ENCODE results near the gene EMX2. TPM values are rescaled to one million over a fixed set of nuclear protein-coding genes. Genes with fewer than 3 reads are reported as not detected.

The EMX2 gene
- total and polyA plus RNA-seq, 4 donors: 0.37 TPM; not detected in 3

GRCh38 chr10:117514971-117515370 is 27.6 kb upstream of the EMX2 start:
- H3K4me3 ChIP-seq: no peak overlapping the region
- H3K9ac ChIP-seq (ENCODE audit: insufficient read depth in 1 of 2, low read length in 2 of 2): no peak overlapping the region
- TF ChIP-seq, protein P1, sequence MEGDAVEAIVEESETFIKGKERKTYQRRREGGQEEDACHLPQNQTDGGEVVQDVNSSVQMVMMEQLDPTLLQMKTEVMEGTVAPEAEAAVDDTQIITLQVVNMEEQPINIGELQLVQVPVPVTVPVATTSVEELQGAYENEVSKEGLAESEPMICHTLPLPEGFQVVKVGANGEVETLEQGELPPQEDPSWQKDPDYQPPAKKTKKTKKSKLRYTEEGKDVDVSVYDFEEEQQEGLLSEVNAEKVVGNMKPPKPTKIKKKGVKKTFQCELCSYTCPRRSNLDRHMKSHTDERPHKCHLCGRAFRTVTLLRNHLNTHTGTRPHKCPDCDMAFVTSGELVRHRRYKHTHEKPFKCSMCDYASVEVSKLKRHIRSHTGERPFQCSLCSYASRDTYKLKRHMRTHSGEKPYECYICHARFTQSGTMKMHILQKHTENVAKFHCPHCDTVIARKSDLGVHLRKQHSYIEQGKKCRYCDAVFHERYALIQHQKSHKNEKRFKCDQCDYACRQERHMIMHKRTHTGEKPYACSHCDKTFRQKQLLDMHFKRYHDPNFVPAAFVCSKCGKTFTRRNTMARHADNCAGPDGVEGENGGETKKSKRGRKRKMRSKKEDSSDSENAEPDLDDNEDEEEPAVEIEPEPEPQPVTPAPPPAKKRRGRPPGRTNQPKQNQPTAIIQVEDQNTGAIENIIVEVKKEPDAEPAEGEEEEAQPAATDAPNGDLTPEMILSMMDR (IDR thresholded peaks at IDR 0.05; ENCODE audit: control extremely low read depth, extremely low read depth): no peak
- 58 to 66% methylated on average over 5 of the region's 5 CpGs for WGBS, 2 donors
- H3K4me1 ChIP-seq (ENCODE audit: control insufficient read depth in 5 of 5, insufficient read depth in 5 of 5, low read length in 5 of 5): no peaks in the 10 kb centered on the region
- DNase-seq (no peak), ATAC-seq (ENCODE audit: insufficient read depth, low FRiP score) (no peak)
- peaks cover 0 to 13% (median 8%) of the 10 kb centered on the region in 3 donors for H3K27me3 ChIP-seq (ENCODE audit: control insufficient read depth in 3 of 3, insufficient read depth in 3 of 3, low read length in 2 of 3)
- H3K36me3 ChIP-seq (ENCODE audit: control insufficient read depth in 4 of 4, insufficient read depth in 4 of 4, low read length in 4 of 4): no peaks in the 10 kb centered on the region
- peaks cover 0 to 2% (median 0%) of the 10 kb centered on the region in 4 donors for H3K9me3 ChIP-seq (ENCODE audit: control insufficient read depth in 4 of 4, insufficient read depth in 3 of 4, low read length in 3 of 4)
- H3K27ac ChIP-seq (ENCODE audit: low read depth in 1 of 2, low read length in 1 of 2): no peak overlapping the region

DNA sequence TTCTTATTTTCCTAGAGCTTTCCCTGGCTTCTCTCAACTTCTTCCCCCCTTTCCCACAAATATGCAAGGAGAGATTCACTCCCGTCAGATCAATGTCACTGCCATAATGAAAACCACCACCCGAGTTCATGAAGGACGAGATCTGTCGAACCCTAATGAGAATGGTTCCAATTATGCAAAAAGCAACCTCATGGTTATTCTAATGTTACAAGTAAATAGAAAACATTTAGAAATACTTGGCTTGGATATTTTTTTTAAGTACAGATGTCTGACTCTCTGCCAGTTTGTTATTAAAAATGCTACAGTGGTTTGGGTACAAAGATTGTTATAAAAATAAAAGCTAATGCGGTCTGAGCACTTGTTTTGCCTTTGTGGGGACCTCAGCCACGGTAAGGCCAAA is 25.9 kb upstream of the EMX2 start:
- H3K27me3 ChIP-seq (ENCODE audit: control insufficient read depth in 3 of 3, insufficient read depth in 3 of 3, low read length in 2 of 3): peaks cover 0 to 18% (median 18%) of the 10 kb centered on the region in 3 donors
- ATAC-seq (ENCODE audit: insufficient read depth, low FRiP score) (no peak), DNase-seq (no peak)
- H3K9me3 ChIP-seq (ENCODE audit: control insufficient read depth in 4 of 4, insufficient read depth in 3 of 4, low read length in 3 of 4): peaks cover 0 to 2% (median 0%) of the 10 kb centered on the region in 4 donors
- no peaks in the 10 kb centered on the region for H3K4me1 ChIP-seq (ENCODE audit: control insufficient read depth in 5 of 5, insufficient read depth in 5 of 5, low read length in 5 of 5)
- no peaks in the 10 kb centered on the region for H3K36me3 ChIP-seq (ENCODE audit: control insufficient read depth in 4 of 4, insufficient read depth in 4 of 4, low read length in 4 of 4)
- H3K9ac ChIP-seq (ENCODE audit: insufficient read depth in 1 of 2, low read length in 2 of 2): no peak overlapping the region
- H3K27ac ChIP-seq (ENCODE audit: low read depth in 1 of 2, low read length in 1 of 2): no peak overlapping the region
- TF ChIP-seq, protein P1 (IDR thresholded peaks at IDR 0.05; ENCODE audit: control extremely low read depth, extremely low read depth): no peak
- H3K4me3 ChIP-seq: no peak overlapping the region
- 88 to 90% methylated on average over 6 of the region's 6 CpGs for WGBS, 2 donors

- WGBS, 2 donors: 53 to 54% methylated on average over 5 of the region's 5 CpGs
- Histone ChIP-seq H3K9me3 (ENCODE audit: control insufficient read depth in 4 of 4, insufficient read depth in 3 of 4, low read length in 3 of 4) (peaks cover 0 to 2% (median 0%) of the 10 kb centered on the region in 4 donors), H3K27me3 (ENCODE audit: control insufficient read depth in 3 of 3, insufficient read depth in 3 of 3, low read length in 2 of 3) (peaks cover 0 to 23% (median 23%) of the 10 kb centered on the region in 3 donors), H3K36me3 (ENCODE audit: control insufficient read depth in 4 of 4, insufficient read depth in 4 of 4, low read length in 4 of 4) (no peaks in the 10 kb centered on the region), H3K4me1 (ENCODE audit: control insufficient read depth in 5 of 5, insufficient read depth in 5 of 5, low read length in 5 of 5) (no peaks in the 10 kb centered on the region), H3K9ac (ENCODE audit: insufficient read depth in 1 of 2, low read length in 2 of 2) (no peak overlapping the region), H3K4me3 (no peak overlapping the region), H3K27ac (ENCODE audit: low read depth in 1 of 2, low read length in 1 of 2) (no peak overlapping the region)
- TF ChIP-seq, protein P1 (IDR thresholded peaks at IDR 0.05; ENCODE audit: control extremely low read depth, extremely low read depth): no peak
- DNase-seq: no peak
- no peak for ATAC-seq (ENCODE audit: insufficient read depth, low FRiP score)
Observed at GRCh38 chr10:117518246-117518645, 24.3 kb upstream of the EMX2 start.

GRCh38 chr10:117519286-117519685 is 23.3 kb upstream of the EMX2 start:
- 76 to 79% methylated on average over 8 of the region's 8 CpGs for WGBS, 2 donors
- Histone ChIP-seq H3K9me3 (ENCODE audit: control insufficient read depth in 4 of 4, insufficient read depth in 3 of 4, low read length in 3 of 4) (peaks cover 0 to 3% (median 0%) of the 10 kb centered on the region in 4 donors), H3K27me3 (ENCODE audit: control insufficient read depth in 3 of 3, insufficient read depth in 3 of 3, low read length in 2 of 3) (peaks cover 4 to 25% (median 24%) of the 10 kb centered on the region in 3 donors), H3K4me1 (ENCODE audit: control insufficient read depth in 5 of 5, insufficient read depth in 5 of 5, low read length in 5 of 5) (no peaks in the 10 kb centered on the region), H3K27ac (ENCODE audit: low read depth in 1 of 2, low read length in 1 of 2) (no peak overlapping the region), H3K36me3 (ENCODE audit: control insufficient read depth in 4 of 4, insufficient read depth in 4 of 4, low read length in 4 of 4) (no peaks in the 10 kb centered on the region), H3K4me3 (no peak overlapping the region), H3K9ac (ENCODE audit: insufficient read depth in 1 of 2, low read length in 2 of 2) (no peak overlapping the region)
- ATAC-seq (ENCODE audit: insufficient read depth, low FRiP score) (no peak), DNase-seq (no peak)
- TF ChIP-seq, protein P1 (IDR thresholded peaks at IDR 0.05; ENCODE audit: control extremely low read depth, extremely low read depth): no peak

Measured in lung (tissue), 12 donors.